HG03432 (cell line): ENCODE results near the gene RNU1-2.
A peak's percentile ranks its signal among the peaks of the same experiment; 100 is the strongest.
"Not testable (repeated sequence)": the region's sequence is repeated elsewhere in the genome, so short reads cannot be mapped to it uniquely, and the experiment has no call there.

Experiments used
- ATAC-seq: cut with Tn5 transposase; IDR thresholded peaks from one replicate; pipeline ENCODE4 v1.9.1; 2021; ENCODE audit warnings: mild to moderate bottlenecking, moderate library complexity; ENCODE audit not compliant: unreplicated experiment

The RNU1-2 gene

GRCh38 chr1:16895598-16896315, at the start of gene RNU1-2:
TSS of gene RNU1-2 (plus strand) at chr1:16895980.
- peak; percentile 99 for ATAC-seq

- ATAC-seq, result not testable (repeated sequence)
Measured at GRCh38 chr1:16856201-16856600, 39.6 kb upstream of the RNU1-2 start.

- not testable (repeated sequence) for ATAC-seq
Measured at GRCh38 chr1:16859167-16860041, 36.4 kb upstream of the RNU1-2 start.

- not testable (repeated sequence) for ATAC-seq
Measured at GRCh38 chr1:16860048-16860447, 35.7 kb upstream of the RNU1-2 start.

GRCh38 chr1:16861832-16862245, 33.9 kb upstream of the RNU1-2 start:
- ATAC-seq, result not testable (repeated sequence)

GRCh38 chr1:16862415-16862814, 33.4 kb upstream of the RNU1-2 start:
- not testable (repeated sequence) for ATAC-seq

- ATAC-seq, result peak; percentile 64
Measured at GRCh38 chr1:16863024-16863423, 32.8 kb upstream of the RNU1-2 start.

GRCh38 chr1:16866926-16867707, 28.7 kb upstream of the RNU1-2 start:
- not testable (repeated sequence) for ATAC-seq

- ATAC-seq, result not testable (repeated sequence)
Measured at GRCh38 chr1:16868787-16869186, 27.0 kb upstream of the RNU1-2 start.

- ATAC-seq, result not testable (repeated sequence)
Measured at GRCh38 chr1:16869996-16870395, 25.8 kb upstream of the RNU1-2 start.

GRCh38 chr1:16871171-16871570, 24.6 kb upstream of the RNU1-2 start:
- not testable (repeated sequence) for ATAC-seq

- not testable (repeated sequence) for ATAC-seq
Measured at GRCh38 chr1:16872152-16873075, 23.4 kb upstream of the RNU1-2 start.

- not testable (repeated sequence) for ATAC-seq
Measured at GRCh38 chr1:16873076-16873879, 22.5 kb upstream of the RNU1-2 start.

- not testable (repeated sequence) for ATAC-seq
Measured at GRCh38 chr1:16874968-16875765, 20.6 kb upstream of the RNU1-2 start.

GRCh38 chr1:16881742-16882141, 14.0 kb upstream of the RNU1-2 start:
- ATAC-seq, result not testable (repeated sequence)

- no peak for ATAC-seq
Measured at GRCh38 chr1:16882986-16883385, 12.8 kb upstream of the RNU1-2 start.

- ATAC-seq, result not testable (repeated sequence)
Measured at GRCh38 chr1:16884487-16884886, 11.3 kb upstream of the RNU1-2 start.
